HG02623 (cell line): ENCODE measurements around the gene CTNND2.

Source experiments
- ATAC-seq: cut with Tn5 transposase; IDR thresholded peaks from one replicate; pipeline ENCODE4 v1.9.1; 2021; ENCODE audit warnings: moderate library complexity; ENCODE audit not compliant: unreplicated experiment

Gene CTNND2

GRCh38 chr5:11052871-11053270 lies 851.4 kb downstream of the CTNND2 start:
- no peak for ATAC-seq

GRCh38 chr5:11050596-11051304 lies 853.5 kb downstream of the CTNND2 start:
- ATAC-seq = no peak

- no peak for ATAC-seq
Measured at GRCh38 chr5:11048760-11049159, 855.5 kb downstream of the CTNND2 start.

GRCh38 chr5:11047625-11048024 lies 856.6 kb downstream of the CTNND2 start:
- no peak for ATAC-seq

GRCh38 chr5:11047030-11047429 lies 857.2 kb downstream of the CTNND2 start:
- no peak for ATAC-seq

GRCh38 chr5:11046160-11046559 lies 858.1 kb downstream of the CTNND2 start:
- no peak for ATAC-seq

- ATAC-seq = no peak
Measured at GRCh38 chr5:11045411-11045810, 858.8 kb downstream of the CTNND2 start.

- no peak for ATAC-seq
Measured at GRCh38 chr5:11044581-11044980, 859.7 kb downstream of the CTNND2 start.

GRCh38 chr5:11043881-11044280 lies 860.4 kb downstream of the CTNND2 start:
- ATAC-seq = no peak

- no peak for ATAC-seq
Measured at GRCh38 chr5:11040345-11040744, 863.9 kb downstream of the CTNND2 start.

GRCh38 chr5:11038772-11039171 lies 865.5 kb downstream of the CTNND2 start:
- ATAC-seq = no peak

- ATAC-seq = no peak
Measured at GRCh38 chr5:11037941-11038340, 866.3 kb downstream of the CTNND2 start.

- no peak for ATAC-seq
Measured at GRCh38 chr5:11037080-11037479, 867.2 kb downstream of the CTNND2 start.

- ATAC-seq = no peak
Measured at GRCh38 chr5:11030671-11031070, 873.6 kb downstream of the CTNND2 start.

GRCh38 chr5:11027660-11028059 lies 876.6 kb downstream of the CTNND2 start:
- ATAC-seq = peak; percentile 70

GRCh38 chr5:11026543-11026942 lies 877.7 kb downstream of the CTNND2 start:
- no peak for ATAC-seq

GRCh38 chr5:11023945-11024344 lies 880.3 kb downstream of the CTNND2 start:
- ATAC-seq = no peak

GRCh38 chr5:11013793-11014192 lies 890.5 kb downstream of the CTNND2 start:
- no peak for ATAC-seq

GRCh38 chr5:11012295-11012694 lies 892.0 kb downstream of the CTNND2 start:
- ATAC-seq = no peak

GRCh38 chr5:11010429-11011210 lies 893.6 kb downstream of the CTNND2 start:
- ATAC-seq = no peak

- ATAC-seq = no peak
Measured at GRCh38 chr5:11009576-11009975, 894.7 kb downstream of the CTNND2 start.

- ATAC-seq = no peak
Measured at GRCh38 chr5:11007269-11007870, 896.9 kb downstream of the CTNND2 start.
